ENCODE measurements around the gene PIM3. TPM values are rescaled to one million over a fixed set of nuclear protein-coding genes. Genes with fewer than 3 reads are reported as not detected.
A peak's percentile ranks its signal among the peaks of the same experiment; 100 is the strongest.

Gene PIM3
- polyA plus RNA-seq, 1 donor: 41.5 TPM

GRCh38 chr22:49918911-49919881 lies 41.4 kb upstream of the PIM3 start:
- WGBS (ENCODE audit: insufficient coverage, low lambda C conversion rate): no CpG with 5 or more reads among the region's 47 CpGs
- H3K27ac ChIP-seq (ENCODE audit: low read length): no peak overlapping the region
- no peak for DNase-seq

GRCh38 chr22:49920859-49921258 lies 39.7 kb upstream of the PIM3 start:
- Histone ChIP-seq H3K27ac (ENCODE audit: low read length) (no peak overlapping the region), H3K9me3 (ENCODE audit: control insufficient read depth, low read depth, low read length) (no peaks in the 10 kb centered on the region), H3K36me3 (ENCODE audit: control insufficient read depth, insufficient read depth, low read length) (peaks cover 15% of the 10 kb centered on the region), H3K27me3 (ENCODE audit: control insufficient read depth, insufficient read depth, low read length) (no peaks in the 10 kb centered on the region), H3K4me3 (ENCODE audit: low read length) (no peak overlapping the region), H3K4me1 (ENCODE audit: control insufficient read depth, insufficient read depth, low read length) (peaks cover 8% of the 10 kb centered on the region)
- no peak for DNase-seq
- WGBS (ENCODE audit: insufficient coverage, low lambda C conversion rate): no CpG with 5 or more reads among the region's 18 CpGs

More at GRCh38 chr22:49918911-49919881, 41.4 kb upstream of the PIM3 start:
- H3K9me3 ChIP-seq (ENCODE audit: control insufficient read depth, low read depth, low read length): no peaks in the 10 kb centered on the region
- H3K4me1 ChIP-seq (ENCODE audit: control insufficient read depth, insufficient read depth, low read length): peaks cover 8% of the 10 kb centered on the region
- H3K36me3 ChIP-seq (ENCODE audit: control insufficient read depth, insufficient read depth, low read length): peaks cover 15% of the 10 kb centered on the region
- no peaks in the 10 kb centered on the region for H3K27me3 ChIP-seq (ENCODE audit: control insufficient read depth, insufficient read depth, low read length)
- H3K4me3 ChIP-seq (ENCODE audit: low read length): peak overlapping the region; percentile 60

GRCh38 chr22:49921508-49922278 lies 38.9 kb upstream of the PIM3 start:
- H3K27me3 ChIP-seq (ENCODE audit: control insufficient read depth, insufficient read depth, low read length): no peaks in the 10 kb centered on the region
- peaks cover 15% of the 10 kb centered on the region for H3K36me3 ChIP-seq (ENCODE audit: control insufficient read depth, insufficient read depth, low read length)
- DNase-seq: no peak
- no peaks in the 10 kb centered on the region for H3K9me3 ChIP-seq (ENCODE audit: control insufficient read depth, low read depth, low read length)
- no peak overlapping the region for H3K27ac ChIP-seq (ENCODE audit: low read length)
- WGBS (ENCODE audit: insufficient coverage, low lambda C conversion rate): 60% methylated on average over 1 of the region's 35 CpGs
- peaks cover 8% of the 10 kb centered on the region for H3K4me1 ChIP-seq (ENCODE audit: control insufficient read depth, insufficient read depth, low read length)
- H3K4me3 ChIP-seq (ENCODE audit: low read length): no peak overlapping the region

DNA sequence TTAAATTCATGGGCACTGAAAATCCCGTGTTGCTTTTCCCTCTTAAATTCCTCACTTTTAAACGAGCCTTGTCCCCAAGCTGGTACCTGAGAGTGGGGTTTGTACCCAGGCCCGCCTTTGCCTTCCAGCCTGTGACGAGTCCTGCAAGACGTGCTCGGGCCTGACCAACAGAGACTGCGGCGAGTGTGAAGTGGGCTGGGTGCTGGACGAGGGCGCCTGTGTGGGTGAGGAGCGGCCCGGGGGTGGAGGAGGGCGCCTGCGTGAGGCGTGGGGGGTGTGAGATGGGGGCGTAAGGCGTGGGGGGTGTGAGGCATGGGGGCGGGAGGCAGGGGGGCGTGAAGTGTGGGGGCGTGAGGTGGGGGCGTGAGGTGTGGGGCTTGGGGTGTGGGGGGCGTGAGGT lies 38.1 kb upstream of the PIM3 start:
- Histone ChIP-seq H3K9me3 (ENCODE audit: control insufficient read depth, low read depth, low read length) (no peaks in the 10 kb centered on the region), H3K36me3 (ENCODE audit: control insufficient read depth, insufficient read depth, low read length) (peaks cover 15% of the 10 kb centered on the region), H3K4me3 (ENCODE audit: low read length) (no peak overlapping the region), H3K27me3 (ENCODE audit: control insufficient read depth, insufficient read depth, low read length) (no peaks in the 10 kb centered on the region), H3K4me1 (ENCODE audit: control insufficient read depth, insufficient read depth, low read length) (peaks cover 3% of the 10 kb centered on the region), H3K27ac (ENCODE audit: low read length) (no peak overlapping the region)
- no peak for DNase-seq
- WGBS (ENCODE audit: insufficient coverage, low lambda C conversion rate): no CpG with 5 or more reads among the region's 22 CpGs

GRCh38 chr22:49922926-49923325 lies 37.6 kb upstream of the PIM3 start:
- Histone ChIP-seq H3K9me3 (ENCODE audit: control insufficient read depth, low read depth, low read length) (no peaks in the 10 kb centered on the region), H3K27me3 (ENCODE audit: control insufficient read depth, insufficient read depth, low read length) (no peaks in the 10 kb centered on the region), H3K4me1 (ENCODE audit: control insufficient read depth, insufficient read depth, low read length) (peaks cover 3% of the 10 kb centered on the region), H3K4me3 (ENCODE audit: low read length) (no peak overlapping the region), H3K27ac (ENCODE audit: low read length) (no peak overlapping the region), H3K36me3 (ENCODE audit: control insufficient read depth, insufficient read depth, low read length) (peaks cover 15% of the 10 kb centered on the region)
- DNase-seq: no peak
- no CpG with 5 or more reads among the region's 25 CpGs for WGBS (ENCODE audit: insufficient coverage, low lambda C conversion rate)

- Histone ChIP-seq H3K4me3 (ENCODE audit: low read length) (no peak overlapping the region), H3K4me1 (ENCODE audit: control insufficient read depth, insufficient read depth, low read length) (peaks cover 3% of the 10 kb centered on the region), H3K27ac (ENCODE audit: low read length) (no peak overlapping the region), H3K27me3 (ENCODE audit: control insufficient read depth, insufficient read depth, low read length) (no peaks in the 10 kb centered on the region), H3K36me3 (ENCODE audit: control insufficient read depth, insufficient read depth, low read length) (peaks cover 15% of the 10 kb centered on the region), H3K9me3 (ENCODE audit: control insufficient read depth, low read depth, low read length) (no peaks in the 10 kb centered on the region)
- DNase-seq: no peak
- no CpG with 5 or more reads among the region's 16 CpGs for WGBS (ENCODE audit: insufficient coverage, low lambda C conversion rate)
Measured at GRCh38 chr22:49923445-49923844, 37.1 kb upstream of the PIM3 start.

GRCh38 chr22:49924113-49924833 lies 36.3 kb upstream of the PIM3 start:
- Histone ChIP-seq H3K4me1 (ENCODE audit: control insufficient read depth, insufficient read depth, low read length) (no peaks in the 10 kb centered on the region), H3K27ac (ENCODE audit: low read length) (no peak overlapping the region), H3K36me3 (ENCODE audit: control insufficient read depth, insufficient read depth, low read length) (peaks cover 15% of the 10 kb centered on the region), H3K9me3 (ENCODE audit: control insufficient read depth, low read depth, low read length) (no peaks in the 10 kb centered on the region), H3K27me3 (ENCODE audit: control insufficient read depth, insufficient read depth, low read length) (peaks cover 6% of the 10 kb centered on the region), H3K4me3 (ENCODE audit: low read length) (no peak overlapping the region)
- WGBS (ENCODE audit: insufficient coverage, low lambda C conversion rate): no CpG with 5 or more reads among the region's 31 CpGs
- no peak for DNase-seq

- no peaks in the 10 kb centered on the region for H3K9me3 ChIP-seq (ENCODE audit: control insufficient read depth, low read depth, low read length)
- 80% methylated on average over 1 of the region's 24 CpGs for WGBS (ENCODE audit: insufficient coverage, low lambda C conversion rate)
- H3K27ac ChIP-seq (ENCODE audit: low read length): no peak overlapping the region
- peaks cover 9% of the 10 kb centered on the region for H3K27me3 ChIP-seq (ENCODE audit: control insufficient read depth, insufficient read depth, low read length)
- no peak overlapping the region for H3K4me3 ChIP-seq (ENCODE audit: low read length)
- H3K4me1 ChIP-seq (ENCODE audit: control insufficient read depth, insufficient read depth, low read length): peaks cover 5% of the 10 kb centered on the region
- peaks cover 9% of the 10 kb centered on the region for H3K36me3 ChIP-seq (ENCODE audit: control insufficient read depth, insufficient read depth, low read length)
- DNase-seq: no peak
Measured at GRCh38 chr22:49925525-49926128, 34.9 kb upstream of the PIM3 start.

- Histone ChIP-seq H3K36me3 (ENCODE audit: control insufficient read depth, insufficient read depth, low read length) (peaks cover 5% of the 10 kb centered on the region), H3K9me3 (ENCODE audit: control insufficient read depth, low read depth, low read length) (no peaks in the 10 kb centered on the region), H3K4me1 (ENCODE audit: control insufficient read depth, insufficient read depth, low read length) (peaks cover 8% of the 10 kb centered on the region), H3K27me3 (ENCODE audit: control insufficient read depth, insufficient read depth, low read length) (peaks cover 9% of the 10 kb centered on the region), H3K27ac (ENCODE audit: low read length) (no peak overlapping the region), H3K4me3 (ENCODE audit: low read length) (no peak overlapping the region)
- WGBS (ENCODE audit: insufficient coverage, low lambda C conversion rate): no CpG with 5 or more reads among the region's 18 CpGs
- DNase-seq: no peak
Measured at GRCh38 chr22:49926916-49927315, 33.7 kb upstream of the PIM3 start.
